Cardiac muscle cell (in vitro differentiated cells and primary cell): ENCODE data around the gene SIPA1. TPM values are rescaled to one million over a fixed set of nuclear protein-coding genes. Genes with fewer than 3 reads are reported as not detected.

Experiments used
- DNase-seq, 2 donors: peaks; one replicate each; pipeline versions ENCODE4 v3.0.0 to v3.0.0-alpha.2; 2010 to 2017; ENCODE audit warnings: low read depth in 1 of 2, low spot score in 1 of 2
- H3K27ac ChIP-seq: fragments of 200-600 bp; sonication (generic); 2 replicates; pipeline ENCODE4 v1.5.1; 2016
- H3K27me3 ChIP-seq: fragments of 200-600 bp; sonication (generic); 2 replicates; pipeline ENCODE4 v1.6.0; 2016; ENCODE audit warnings: control low read depth
- H3K36me3 ChIP-seq: fragments of 200-600 bp; sonication (generic); 2 replicates; pipeline ENCODE4 v1.5.1; 2016; ENCODE audit warnings: control low read depth
- H3K4me1 ChIP-seq: fragments of 200-600 bp; sonication (generic); 2 replicates; pipeline ENCODE4 v1.8.1; 2017; ENCODE audit warnings: low read depth, mild to moderate bottlenecking, mixed run types
- H3K4me3 ChIP-seq: fragments of 200-600 bp; sonication (generic); 2 replicates; pipeline ENCODE4 v1.5.1; 2016; ENCODE audit warnings: mild to moderate bottlenecking
- H3K9me3 ChIP-seq: fragments of 200-600 bp; sonication (generic); 2 replicates; pipeline ENCODE4 v1.5.1; 2017; ENCODE audit warnings: low read depth, mild to moderate bottlenecking, control low read depth
- CTCF ChIP-seq: IDR thresholded peaks from 2 replicates; pipeline ENCODE4 v1.5.1; 2012; ENCODE audit warnings: low read depth, mild to moderate bottlenecking, low read length
- polyA plus RNA-seq: library from polyadenylated mRNA; unstranded; fragments of >200 nt; fragmentation: Nextera tagmentation; extraction: Ambion mirVana; gene quantifications from 2 replicates; pipeline ENCODE4 v1.2.1, GENCODE V29; 2016
- total RNA-seq: library from RNA; depleted of rRNA; stranded (reverse); fragments of >200 nt; gene quantifications from 2 replicates; pipeline ENCODE4 v1.2.3, GENCODE V29; 2016

Gene SIPA1
- total and polyA plus RNA-seq, 2 experiments from 2014 or later = 21.6 to 25.9 TPM

GRCh38 chr11:65699306-65699705 is 61.4 kb downstream of the SIPA1 start:
- TF ChIP-seq CTCF = no peak
- DNase-seq = no peak
- Histone ChIP-seq H3K4me3 (no peak overlapping the region), H3K27me3 (peaks cover 9% of the 10 kb centered on the region), H3K27ac (no peak overlapping the region), H3K36me3 (no peaks in the 10 kb centered on the region), H3K9me3 (no peaks in the 10 kb centered on the region), H3K4me1 (no peaks in the 10 kb centered on the region)

- Histone ChIP-seq H3K4me1 (no peaks in the 10 kb centered on the region), H3K27ac (no peak overlapping the region)
- no peak for TF ChIP-seq CTCF
These were observed 62.5 kb downstream of the SIPA1 start for GRCh38 chr11:65700399-65700798.

More at GRCh38 chr11:65700399-65700798, 62.5 kb downstream of the SIPA1 start:
- Histone ChIP-seq H3K4me3 (no peak overlapping the region), H3K27me3 (peaks cover 11% of the 10 kb centered on the region), H3K9me3 (no peaks in the 10 kb centered on the region), H3K36me3 (no peaks in the 10 kb centered on the region)
- no peak for DNase-seq

Other genes starting within 250 kb of the SIPA1 start
- gene NEAT1, start 215.3 kb upstream of the SIPA1 start, total RNA-seq = 3.4 and 11.3 TPM in 2 replicates
- 4.2 and 5.6 TPM in 2 replicates for gene NEAT1, start 215.3 kb upstream of the SIPA1 start, polyA plus RNA-seq
- 3,311 and 7,439 TPM in 2 replicates for gene MALAT1, start 139.1 kb upstream of the SIPA1 start, total RNA-seq
- 16,838 and 18,899 TPM in 2 replicates for gene MALAT1, start 139.1 kb upstream of the SIPA1 start, polyA plus RNA-seq
- gene SCYL1, start 113.0 kb upstream of the SIPA1 start, total RNA-seq = 157 and 168 TPM in 2 replicates
- gene SCYL1, start 113.0 kb upstream of the SIPA1 start, polyA plus RNA-seq = 139 and 146 TPM in 2 replicates
- gene LTBP3, start 79.7 kb upstream of the SIPA1 start, total RNA-seq = 61.8 and 98.3 TPM in 2 replicates
- gene LTBP3, start 79.7 kb upstream of the SIPA1 start, polyA plus RNA-seq = 53.7 and 60.9 TPM in 2 replicates
- gene ZNRD2, start 67.6 kb upstream of the SIPA1 start, total RNA-seq = 56.6 and 57.4 TPM in 2 replicates
- 55.7 and 70.5 TPM in 2 replicates for gene ZNRD2, start 67.6 kb upstream of the SIPA1 start, polyA plus RNA-seq
- 42.9 and 71.8 TPM in 2 replicates for gene FAM89B, start 65.6 kb upstream of the SIPA1 start, total RNA-seq
- gene FAM89B, start 65.6 kb upstream of the SIPA1 start, polyA plus RNA-seq = 96.0 and 132 TPM in 2 replicates
- 14.9 and 50.5 TPM in 2 replicates for gene EHBP1L1, start 62.0 kb upstream of the SIPA1 start, total RNA-seq
- gene EHBP1L1, start 62.0 kb upstream of the SIPA1 start, polyA plus RNA-seq = 14.2 and 30.0 TPM in 2 replicates
- 0.25 TPM in 1 of 2 replicates, not detected in the other for gene KCNK7, start 42.3 kb upstream of the SIPA1 start, total RNA-seq
- gene KCNK7, start 42.3 kb upstream of the SIPA1 start, polyA plus RNA-seq = not detected in 2 replicates
- gene MAP3K11, start 23.9 kb upstream of the SIPA1 start, total RNA-seq = 44.8 and 63.1 TPM in 2 replicates
- gene MAP3K11, start 23.9 kb upstream of the SIPA1 start, polyA plus RNA-seq = 25.9 and 31.2 TPM in 2 replicates
- 40.9 and 42.7 TPM in 2 replicates for gene PCNX3, start 22.3 kb upstream of the SIPA1 start, total RNA-seq
- 18.9 and 22.0 TPM in 2 replicates for gene PCNX3, start 22.3 kb upstream of the SIPA1 start, polyA plus RNA-seq
- 39.8 and 51.9 TPM in 2 replicates for gene RELA, start 24.8 kb downstream of the SIPA1 start, total RNA-seq
- 46.2 and 46.5 TPM in 2 replicates for gene RELA, start 24.8 kb downstream of the SIPA1 start, polyA plus RNA-seq
- 51.2 and 51.4 TPM in 2 replicates for gene KAT5, start 74.2 kb downstream of the SIPA1 start, total RNA-seq
- 37.7 and 63.7 TPM in 2 replicates for gene KAT5, start 74.2 kb downstream of the SIPA1 start, polyA plus RNA-seq
- 83.7 and 108 TPM in 2 replicates for gene RNASEH2C, start 82.7 kb downstream of the SIPA1 start, total RNA-seq
- gene RNASEH2C, start 82.7 kb downstream of the SIPA1 start, polyA plus RNA-seq = 71.5 and 84.4 TPM in 2 replicates
- 18.1 and 24.3 TPM in 2 replicates for gene AP5B1, start 142.9 kb downstream of the SIPA1 start, total RNA-seq
- 13.6 and 18.0 TPM in 2 replicates for gene AP5B1, start 142.9 kb downstream of the SIPA1 start, polyA plus RNA-seq
- gene OVOL1, start 149.0 kb downstream of the SIPA1 start, total RNA-seq = 0.15 and 0.60 TPM in 2 replicates
- gene OVOL1, start 149.0 kb downstream of the SIPA1 start, polyA plus RNA-seq = 0.35 TPM in 1 of 2 replicates, not detected in the other
- 5.9 and 6.0 TPM in 2 replicates for gene SNX32, start 195.9 kb downstream of the SIPA1 start, total RNA-seq
- 13.2 and 21.4 TPM in 2 replicates for gene SNX32, start 195.9 kb downstream of the SIPA1 start, polyA plus RNA-seq
- 974 and 1,709 TPM in 2 replicates for gene CFL1, start 220.1 kb downstream of the SIPA1 start, total RNA-seq
- gene CFL1, start 220.1 kb downstream of the SIPA1 start, polyA plus RNA-seq = 1,641 and 2,660 TPM in 2 replicates
- gene MUS81, start 222.3 kb downstream of the SIPA1 start, total RNA-seq = 74.3 and 88.9 TPM in 2 replicates
- 80.3 and 82.7 TPM in 2 replicates for gene MUS81, start 222.3 kb downstream of the SIPA1 start, polyA plus RNA-seq
- 138 and 161 TPM in 2 replicates for gene EFEMP2, start 234.7 kb downstream of the SIPA1 start, total RNA-seq
- 216 and 267 TPM in 2 replicates for gene EFEMP2, start 234.7 kb downstream of the SIPA1 start, polyA plus RNA-seq
- not detected in 2 replicates for gene CTSW, start 241.7 kb downstream of the SIPA1 start, total RNA-seq
- gene CTSW, start 241.7 kb downstream of the SIPA1 start, polyA plus RNA-seq = 0.60 TPM in 1 of 2 replicates, not detected in the other